Activated CD8-positive, alpha-beta memory T cell treated with anti-CD3 and anti-CD28 coated beads, Interleukin-2, amount 10 ng/mL, durations not matched to agents 7 days and 5 days (primary cell): ENCODE measurements around the gene GTPBP6. TPM values are rescaled to one million over a fixed set of nuclear protein-coding genes. Genes with fewer than 3 reads are reported as not detected.
A peak's percentile ranks its signal among the peaks of the same experiment; 100 is the strongest.

ENCODE experiments used
- ATAC-seq: fragments of 150-1000 bp; cut with Tn5 transposase; one replicate; pipeline ENCODE4 v1.10.0; 2021; ENCODE audit warnings: moderate library complexity
- CTCF ChIA-PET: fragments of 350-600 bp; sonication (Branson Sonifier 250); formaldehyde crosslinking; loops from one replicate; lab custom pipeline; 2021; ENCODE audit warnings: antibody characterized with exemption; lab: Charles Lee
- DNase-seq: peaks from one replicate; pipeline ENCODE4 v3.0.0-alpha.2; 2020
- H3K27ac Mint-ChIP-seq: one replicate; pipeline ENCODE4 v1.8.0; 2021; ENCODE audit warnings: mild to moderate bottlenecking, mixed read lengths
- H3K27me3 Mint-ChIP-seq: one replicate; pipeline ENCODE4 v1.8.0; 2021; ENCODE audit warnings: mixed read lengths
- H3K36me3 Mint-ChIP-seq: one replicate; pipeline ENCODE4 v1.8.0; 2021; ENCODE audit warnings: mild to moderate bottlenecking, mixed read lengths
- H3K4me1 Mint-ChIP-seq: one replicate; pipeline ENCODE4 v1.8.0; 2021; ENCODE audit warnings: mixed read lengths
- H3K4me3 Mint-ChIP-seq: one replicate; pipeline ENCODE4 v1.8.0; 2021; ENCODE audit warnings: mild to moderate bottlenecking, moderate library complexity, mixed read lengths
- H3K9me3 Mint-ChIP-seq: one replicate; pipeline ENCODE4 v1.8.0; 2022; ENCODE audit warnings: low read depth, mixed read lengths
- total RNA-seq, 2 experiments: library from RNA; stranded (reverse); gene quantifications; one replicate each; pipeline ENCODE4 v1.2.3, GENCODE V29; 2021

Gene GTPBP6
- total RNA-seq, 2 experiments from 2014 or later = 53.2 to 57.2 TPM

- DNase-seq (peak; percentile 68), ATAC-seq (peak; percentile 40)
- H3K27me3 Mint-ChIP-seq = no peaks in the 10 kb centered on the region
- peak overlapping the region; percentile 3 for H3K4me3 Mint-ChIP-seq
- peaks cover 34% of the 10 kb centered on the region for H3K4me1 Mint-ChIP-seq
- H3K27ac Mint-ChIP-seq = peak overlapping the region; percentile 43
- no peaks in the 10 kb centered on the region for H3K9me3 Mint-ChIP-seq
- no peaks in the 10 kb centered on the region for H3K36me3 Mint-ChIP-seq
- CTCF ChIA-PET = no interaction called here
Measured at GRCh38 chrX:323721-324628, 5.4 kb upstream of the GTPBP6 start.

GRCh38 chrX:320126-320783 lies 1.7 kb upstream of the GTPBP6 start:
- H3K9me3 Mint-ChIP-seq = no peaks in the 10 kb centered on the region
- H3K4me3 Mint-ChIP-seq = peak overlapping the region; percentile 84
- H3K27ac Mint-ChIP-seq = peak overlapping the region; percentile 77
- no peaks in the 10 kb centered on the region for H3K27me3 Mint-ChIP-seq
- CTCF ChIA-PET = no interaction called here
- H3K36me3 Mint-ChIP-seq = no peaks in the 10 kb centered on the region
- ATAC-seq (no peak), DNase-seq (no peak)
- H3K4me1 Mint-ChIP-seq = peaks cover 38% of the 10 kb centered on the region

GRCh38 chrX:319579-320125 lies 1.1 kb upstream of the GTPBP6 start:
- Mint-ChIP-seq H3K9me3 (no peaks in the 10 kb centered on the region), H3K36me3 (no peaks in the 10 kb centered on the region), H3K27ac (peak overlapping the region; percentile 77), H3K4me3 (peak overlapping the region; percentile 84), H3K27me3 (no peaks in the 10 kb centered on the region), H3K4me1 (peaks cover 35% of the 10 kb centered on the region)
- ATAC-seq (no peak), DNase-seq (peak; percentile 58)
- CTCF ChIA-PET = no interaction called here

- ATAC-seq = peak; percentile 71
- peaks cover 23% of the 10 kb centered on the region for H3K4me1 Mint-ChIP-seq
Measured at GRCh38 chrX:318068-318738, 393 bp downstream of the GTPBP6 start.

GRCh38 chrX:317424-318067 lies 1.1 kb downstream of the GTPBP6 start:
- Mint-ChIP-seq H3K27me3 (no peaks in the 10 kb centered on the region), H3K9me3 (no peaks in the 10 kb centered on the region), H3K36me3 (peaks cover 8% of the 10 kb centered on the region), H3K4me3 (peak overlapping the region; percentile 84), H3K4me1 (peaks cover 17% of the 10 kb centered on the region), H3K27ac (peak overlapping the region; percentile 99)
- CTCF ChIA-PET = no interaction called here
- DNase-seq (no peak), ATAC-seq (no peak)

More at GRCh38 chrX:318068-318738, 393 bp downstream of the GTPBP6 start:
- Mint-ChIP-seq H3K27me3 (no peaks in the 10 kb centered on the region), H3K36me3 (peaks cover 6% of the 10 kb centered on the region), H3K27ac (peak overlapping the region; percentile 99), H3K9me3 (no peaks in the 10 kb centered on the region), H3K4me3 (peak overlapping the region; percentile 84)
- DNase-seq = peak; percentile 100
- CTCF ChIA-PET = no interaction called here

- Mint-ChIP-seq H3K4me3 (peak overlapping the region; percentile 39), H3K9me3 (no peaks in the 10 kb centered on the region), H3K36me3 (peaks cover 15% of the 10 kb centered on the region), H3K27me3 (no peaks in the 10 kb centered on the region), H3K27ac (peak overlapping the region; percentile 56), H3K4me1 (peaks cover 15% of the 10 kb centered on the region)
- CTCF ChIA-PET = no interaction called here
- DNase-seq (no peak), ATAC-seq (no peak)
Measured at GRCh38 chrX:316351-317325, 2.0 kb downstream of the GTPBP6 start.

- H3K36me3 Mint-ChIP-seq = peaks cover 18% of the 10 kb centered on the region
- H3K4me3 Mint-ChIP-seq = no peak overlapping the region
- ATAC-seq (no peak), DNase-seq (no peak)
- no peaks in the 10 kb centered on the region for H3K27me3 Mint-ChIP-seq
- CTCF ChIA-PET = no interaction called here
- H3K27ac Mint-ChIP-seq = no peak overlapping the region
- no peaks in the 10 kb centered on the region for H3K9me3 Mint-ChIP-seq
- H3K4me1 Mint-ChIP-seq = peaks cover 7% of the 10 kb centered on the region
Measured at GRCh38 chrX:314781-315595, 3.6 kb downstream of the GTPBP6 start.

- CTCF ChIA-PET = no interaction called here
- Mint-ChIP-seq H3K9me3 (no peaks in the 10 kb centered on the region), H3K27ac (no peak overlapping the region), H3K36me3 (peaks cover 22% of the 10 kb centered on the region), H3K4me3 (no peak overlapping the region), H3K4me1 (peaks cover 7% of the 10 kb centered on the region), H3K27me3 (no peaks in the 10 kb centered on the region)
- DNase-seq (no peak), ATAC-seq (no peak)
Measured at GRCh38 chrX:314049-314448, 4.5 kb downstream of the GTPBP6 start.

- Mint-ChIP-seq H3K36me3 (peaks cover 24% of the 10 kb centered on the region), H3K27me3 (no peaks in the 10 kb centered on the region), H3K27ac (no peak overlapping the region), H3K4me3 (no peak overlapping the region), H3K4me1 (peaks cover 7% of the 10 kb centered on the region), H3K9me3 (no peaks in the 10 kb centered on the region)
- CTCF ChIA-PET = no interaction called here
- DNase-seq (no peak), ATAC-seq (no peak)
Measured at GRCh38 chrX:313546-313945, 5.0 kb downstream of the GTPBP6 start.

GRCh38 chrX:312621-313331 lies 5.8 kb downstream of the GTPBP6 start:
- Mint-ChIP-seq H3K4me1 (peaks cover 7% of the 10 kb centered on the region), H3K27ac (no peak overlapping the region), H3K36me3 (peaks cover 30% of the 10 kb centered on the region), H3K27me3 (no peaks in the 10 kb centered on the region), H3K4me3 (no peak overlapping the region), H3K9me3 (no peaks in the 10 kb centered on the region)
- DNase-seq (no peak), ATAC-seq (no peak)
- CTCF ChIA-PET = no interaction called here
